HepG2 (cell line): ENCODE measurements around the gene MRPL43. TPM values are rescaled to one million over a fixed set of nuclear protein-coding genes. Genes with fewer than 3 reads are reported as not detected.
A peak's percentile ranks its signal among the peaks of the same experiment; 100 is the strongest.

Source experiments
- ATAC-seq: fragments of 200-7000 bp; cut with Tn5 transposase; 3 replicates; pipeline ENCODE4 v1.9.1; 2020; ENCODE audit warnings: mild to moderate bottlenecking, moderate library complexity
- Bru-seq: library from RNA; stranded (reverse); fragments of 400-500 nt; gene quantifications from one replicate; lab custom pipeline; 2021; lab: Mats Ljungman, UMichigan
- BruChase-seq, 2 experiments: library from RNA; stranded (reverse); fragments of 400-500 nt; gene quantifications; one replicate each; lab custom pipeline; 2021; lab: Mats Ljungman, UMichigan
- BruUV-seq: library from RNA; stranded (reverse); fragments of 400-500 nt; replicated peaks from 2 replicates; lab custom pipeline; 2021; lab: Mats Ljungman, UMichigan
- CTCF ChIA-PET: fragments of 300-600 bp; formaldehyde crosslinking; extraction: SDS; loops from one replicate; lab custom pipeline; 2021; ENCODE audit warnings: low total read pairs, inconsistent platforms, low intra/inter-chr PET ratio; lab: Yijun Ruan, JAX
- POLR2A ChIA-PET: fragments of 350-600 bp; sonication (Branson Sonifier 250); formaldehyde crosslinking; loops from one replicate; lab custom pipeline; 2020; ENCODE audit warnings: antibody characterized with exemption, inconsistent platforms; lab: Yijun Ruan, JAX
- DNase-seq: peaks from one replicate; pipeline ENCODE4 v3.0.0-alpha.2; 2015; ENCODE audit warnings: low spot score
- FAIRE-seq: peaks from 3 replicates; lab custom pipeline; 2011; peaks lifted over from hg19 to GRCh38; lab: Jason Lieb, UNC
- H2AFZ ChIP-seq: one replicate; pipeline ENCODE4 v1.6.1; 2011; ENCODE audit warnings: low read length, inconsistent platforms
- H3K27ac ChIP-seq: fragments of 300-600 bp; 3 replicates; pipeline ENCODE4 v1.8.0; 2011; ENCODE audit warnings: mixed run types, mild to moderate bottlenecking, mixed read lengths, low read length, inconsistent platforms; ENCODE audit not compliant: insufficient read depth; ENCODE audit errors: extremely low read length
- H3K27me3 ChIP-seq, 2 experiments: fragments of 200-600 bp in 1 of 2; 2 replicates in 1 of 2; 3 replicates in 1 of 2; pipeline versions ENCODE4 v1.6.0 to v1.8.0; 2011; ENCODE audit warnings: low read length in 2 of 2, mild to moderate bottlenecking in 2 of 2, moderate library complexity in 2 of 2, inconsistent platforms in 1 of 2; ENCODE audit not compliant: insufficient read depth in 2 of 2, control insufficient read depth in 1 of 2
- H3K36me3 ChIP-seq, 2 experiments: fragments of 200-600 bp in 1 of 2; replicated peaks in 1 of 2; 2 replicates in 1 of 2; 3 replicates in 1 of 2; pipeline versions ENCODE4 v1.5.1 to v1.8.0; 2011; ENCODE audit warnings: low read length in 2 of 2, inconsistent platforms in 1 of 2; ENCODE audit not compliant: insufficient read depth in 2 of 2, control insufficient read depth in 1 of 2
- H3K4me1 ChIP-seq: 2 replicates; pipeline ENCODE4 v1.5.1; 2012; ENCODE audit warnings: low read length, inconsistent platforms; ENCODE audit not compliant: insufficient read depth
- H3K4me2 ChIP-seq: 2 replicates; pipeline ENCODE4 v1.6.0; 2011; ENCODE audit warnings: low read depth, low read length, inconsistent platforms
- H3K4me3 ChIP-seq, 3 experiments: fragments of 200-600 bp in 1 of 3; sonication (generic), shearing (Covaris generic) in 1 of 3; replicated peaks in 1 of 3; 2 replicates each; pipeline ENCODE4 v1.5.1; 2011 to 2016; ENCODE audit warnings: low read length in 3 of 3, inconsistent platforms in 2 of 3, low read depth in 2 of 3, mild to moderate bottlenecking in 2 of 3, control low read depth in 1 of 3, mixed read lengths in 1 of 3; ENCODE audit not compliant: insufficient read depth in 1 of 3
- H3K79me2 ChIP-seq: one replicate; pipeline ENCODE4 v1.6.1; 2011; ENCODE audit warnings: low read length, inconsistent platforms; ENCODE audit not compliant: insufficient read depth
- H3K9ac ChIP-seq: 2 replicates; pipeline ENCODE4 v1.6.0; 2011; ENCODE audit warnings: mild to moderate bottlenecking, low read depth, low read length, inconsistent platforms; ENCODE audit not compliant: insufficient read depth
- H3K9me3 ChIP-seq: 2 replicates; pipeline ENCODE4 v1.5.1; 2012; ENCODE audit warnings: mild to moderate bottlenecking, low read length
- H4K20me1 ChIP-seq: 2 replicates; pipeline ENCODE4 v1.6.0; 2011; ENCODE audit warnings: inconsistent platforms, mild to moderate bottlenecking, low read length, moderate library complexity; ENCODE audit not compliant: insufficient read depth
- ARHGAP35 ChIP-seq: sonication (generic); formaldehyde crosslinking; IDR thresholded peaks from 2 replicates; pipeline ENCODE4 v1.9.0; 2022; ENCODE audit warnings: mild to moderate bottlenecking, inconsistent platforms, moderate library complexity, missing genetic modification reagents, borderline replicate concordance
- CENPX ChIP-seq: sonication (generic); formaldehyde crosslinking; IDR thresholded peaks from 2 replicates; pipeline ENCODE4 v1.9.0; 2021; ENCODE audit warnings: mild to moderate bottlenecking, missing genetic modification reagents, moderate library complexity
- HHEX ChIP-seq: IDR thresholded peaks from 2 replicates; pipeline ENCODE4 v1.6.1; 2016; ENCODE audit warnings: control low read depth
- KIAA2018 ChIP-seq: sonication (generic); formaldehyde crosslinking; IDR thresholded peaks from 2 replicates; pipeline ENCODE4 v1.5.0; 2020; ENCODE audit warnings: mild to moderate bottlenecking, missing genetic modification reagents, borderline replicate concordance
- MAFG ChIP-seq: sonication (generic); formaldehyde crosslinking; IDR thresholded peaks from 2 replicates; pipeline ENCODE4 v1.5.1; 2020; ENCODE audit warnings: mild to moderate bottlenecking, missing genetic modification reagents
- MTA1 ChIP-seq: sonication (generic); formaldehyde crosslinking; IDR thresholded peaks from 2 replicates; pipeline ENCODE4 v1.4.0; 2020; ENCODE audit warnings: missing genetic modification reagents, mild to moderate bottlenecking, borderline replicate concordance
- MZF1 ChIP-seq: sonication (generic); formaldehyde crosslinking; IDR thresholded peaks from 2 replicates; pipeline ENCODE4 v1.8.1; 2023; ENCODE audit warnings: mild to moderate bottlenecking, missing genetic modification reagents, borderline replicate concordance
- REPIN1 ChIP-seq: sonication (generic); formaldehyde crosslinking; IDR thresholded peaks from 2 replicates; pipeline ENCODE4 v1.8.0; 2022; ENCODE audit warnings: missing genetic modification reagents, low read depth, mild to moderate bottlenecking, borderline replicate concordance
- WGBS: methylation state at CpG from one replicate; pipeline ENCODE4 v1.1.6; 2017; ENCODE audit warnings: low lambda C conversion rate; 5-methylcytosine and 5-hydroxymethylcytosine counted together
- in situ Hi-C: cut with HindIII; loops from 2 replicates; pipeline ENCODE4 v1.10.0; 2017; ENCODE audit warnings: low pct_unique_long_range_greater_than_20kb; ENCODE audit not compliant: extremely low pct_ligation_motif_present
- intact Hi-C: fragments of 100-400 bp; cut with micrococcal nuclease; formaldehyde crosslinking; loops from one replicate; pipeline ENCODE4 v1.10.0; 2022; ENCODE audit not compliant: unreplicated experiment
- long read RNA-seq, 2 experiments: library from RNA in 1 of 2; library from polyadenylated mRNA in 1 of 2; stranded (forward) in 1 of 2; unstranded in 1 of 2; transcript quantifications; one replicate each; pipeline ENCODE4 v2.0.0, GENCODE V29; 2019 to 2022
- polyA minus RNA-seq, 3 experiments: library from RNA; depleted of rRNA, polyadenylated mRNA; stranded (reverse); fragments of >200 nt; gene quantifications; 2 replicates each; pipeline ENCODE4 v1.2.3, GENCODE V29; 2011; ENCODE audit warnings: low replicate concordance in 1 of 3
- polyA plus RNA-seq, 8 experiments: library from polyadenylated mRNA; depleted of rRNA in 3 of 8; stranded (reverse) in 7 of 8; unstranded in 1 of 8; fragments of >200 nt; fragmentation: Illumina TruSeq in 4 of 8; extraction: Trizol in 4 of 8; gene quantifications; 2 replicates each; pipeline versions ENCODE4 v1.2.1 to v1.2.3, GENCODE V29; 2011 to 2016; ENCODE audit warnings: low read depth in 4 of 8, missing spikeins in 1 of 8, mixed read lengths in 1 of 8; ENCODE audit not compliant: insufficient read depth in 1 of 8
- total RNA-seq, 5 experiments: library from RNA; depleted of rRNA; stranded (reverse); fragments of >200 nt; fragmentation: Illumina TruSeq; extraction: Trizol; gene quantifications; 2 replicates each; pipeline ENCODE4 v1.2.3, GENCODE V29; 2016; ENCODE audit warnings: low read depth in 1 of 5

MRPL43 gene
- total RNA-seq (2016; rRNA removed; fragmentation: Illumina TruSeq; extraction: Trizol) (68.8 and 71.0 TPM in 2 replicates), polyA plus RNA-seq (2011; rRNA removed) (73.7 and 79.1 TPM in 2 replicates), polyA minus RNA-seq (2011; rRNA and poly(A)+ RNA removed; ENCODE audit: low replicate concordance) (42.1 and 55.4 TPM in 2 replicates), Bru-seq, nascent RNA (percentile 60 among the genes with signal in this experiment), BruChase-seq, experiment 1, labeled RNA remaining after a 6-hour chase (percentile 75 among the genes with signal in this experiment), BruChase-seq, experiment 2, labeled RNA remaining after a 2-hour chase (percentile 69 among the genes with signal in this experiment)
- total RNA-seq (2016; cell fraction: cytosol; rRNA removed; fragmentation: Illumina TruSeq; extraction: Trizol; ENCODE audit: low read depth) = 32.4 and 32.8 TPM in 2 replicates
- 65.7 and 69.8 TPM in 2 replicates for total RNA-seq (2016; cell fraction: insoluble cytoplasmic fraction; rRNA removed; fragmentation: Illumina TruSeq; extraction: Trizol)
- total RNA-seq (2016; cell fraction: membrane; rRNA removed; fragmentation: Illumina TruSeq; extraction: Trizol) = 46.1 and 51.6 TPM in 2 replicates
- total RNA-seq (2016; cell fraction: nucleus; rRNA removed; fragmentation: Illumina TruSeq; extraction: Trizol) = 31.2 and 37.2 TPM in 2 replicates
- 71.0 and 107 TPM in 2 replicates for polyA plus RNA-seq (2011; cell fraction: cytosol; rRNA removed)
- polyA plus RNA-seq (2011; cell fraction: nucleus; rRNA removed) = 91.9 and 106 TPM in 2 replicates
- 53.0 and 55.5 TPM in 2 replicates for polyA plus RNA-seq (2012)
- 35.2 and 41.6 TPM in 2 replicates for polyA plus RNA-seq (2016; cell fraction: cytosol; fragmentation: Illumina TruSeq; extraction: Trizol; ENCODE audit: low read depth)
- polyA plus RNA-seq (2016; cell fraction: insoluble cytoplasmic fraction; fragmentation: Illumina TruSeq; extraction: Trizol; ENCODE audit: low read depth) = 87.4 and 92.0 TPM in 2 replicates
- 50.3 and 58.0 TPM in 2 replicates for polyA plus RNA-seq (2016; cell fraction: membrane; fragmentation: Illumina TruSeq; extraction: Trizol; ENCODE audit: low read depth)
- polyA plus RNA-seq (2016; cell fraction: nucleus; fragmentation: Illumina TruSeq; extraction: Trizol; ENCODE audit: insufficient read depth, low read depth) = 72.1 and 80.1 TPM in 2 replicates
- polyA minus RNA-seq (2011; cell fraction: cytosol; rRNA and poly(A)+ RNA removed) = 21.1 and 28.5 TPM in 2 replicates
- 14.3 and 15.8 TPM in 2 replicates for polyA minus RNA-seq (2011; cell fraction: nucleus; rRNA and poly(A)+ RNA removed)
- long read RNA-seq, experiment 1, transcript MRPL43-213 (2 exons, 897 nt) = minor isoform, 6 of 113 reads
- long read RNA-seq, experiment 1, transcript MRPL43-203 (3 exons, 1,010 nt) = major isoform, 96 of 113 reads
- long read RNA-seq, experiment 1, partial matches to known transcripts = 3 of 113 reads
- long read RNA-seq, experiment 1, other reads (novel, unspliced or antisense) = 6 of 113 reads
- long read RNA-seq, experiment 2, transcript MRPL43-213 (2 exons, 897 nt) = minor isoform, 15 of 190 reads
- long read RNA-seq, experiment 2, transcript MRPL43-203 (3 exons, 1,010 nt) = major isoform, 85 of 190 reads
- long read RNA-seq, experiment 2, partial matches to known transcripts = 22 of 190 reads
- long read RNA-seq, experiment 2, other reads (novel, unspliced or antisense) = 62 of 190 reads

- no TSS peak for BruUV-seq
- Histone ChIP-seq H3K9me3 (no peaks in the 10 kb centered on the region), H3K36me3 (peaks cover 15 to 56% of the 10 kb centered on the region in 2 experiments), H3K4me2 (peak within 1 kb of the TSS; percentile 97), H3K4me1 (peaks cover 53% of the 10 kb centered on the region), H3K27ac (peak within 1 kb of the TSS; percentile 83), H3K27me3 (no peaks in the 10 kb centered on the region; a peak in 1 of 5 replicates), H3K4me3 (peak within 1 kb of the TSS; percentile 77 to 96 (median 91)), H3K9ac (peak within 1 kb of the TSS; percentile 83), H3K79me2 (peaks cover 50% of the 10 kb centered on the region), H4K20me1 (no peaks in the 10 kb centered on the region), H2AFZ (no peak within 1 kb of the TSS)
- ChIA-PET POLR2A (interaction anchor here (0.7 to 23.0 kb wide), 6 partner anchors 11 to 74 kb away, joined by 3 to 277 read pairs (median 3); partner anchors contain the start of genes LZTS2 and SEMA4G), CTCF (no interaction called here)
- ATAC-seq (peak; percentile 73), DNase-seq (peak; percentile 72), FAIRE-seq (peak; percentile 56)
- intact Hi-C loops (loop anchor here (1.0 kb wide), 1 partner anchor 16 kb away; no protein-coding TSS in a partner anchor), in situ Hi-C loops (no loop called here)
- 1% methylated on average over 34 of the region's 75 CpGs for WGBS
- no peak for TF ChIP-seq KIAA2018 (CRISPR knock-in tag)
- TF ChIP-seq MTA1 (CRISPR knock-in tag) = no peak
- TF ChIP-seq REPIN1 (CRISPR knock-in tag) = peak; percentile 80; the same call in 1 of the 2 replicates
- TF ChIP-seq CENPX (CRISPR knock-in tag) = no peak
- no peak for TF ChIP-seq HHEX
- TF ChIP-seq MZF1 (CRISPR knock-in tag) = 0 out of 2 replicates have a peak, but pooled peaks have one; percentile 92
- TF ChIP-seq ARHGAP35 (CRISPR knock-in tag) = peak; percentile 62; the same call in 1 of the 2 replicates
- TF ChIP-seq MAFG (CRISPR knock-in tag) = no peak
Measured at GRCh38 chr10:100986952-100987684, at the start of gene MRPL43, which contains the start of gene TWNK. MRPL43 (minus strand) TSS chr10:100987497; CDS start chr10:100987443, 54 bp downstream. TWNK (plus strand) TSS chr10:100987543; CDS start chr10:100988211, 668 bp downstream.
